ENCODE data around the gene MORN1.
"Not testable (repeated sequence)": the region's sequence is repeated elsewhere in the genome, so short reads cannot be mapped to it uniquely, and the experiment has no call there.

GRCh38 chr1:2327162-2327561 is 64.2 kb downstream of the MORN1 start:
- TF ChIP-seq CTCF, POLR2A (IDR thresholded peaks at IDR 0.05): not testable (repeated sequence)

Data from testis (tissue), 2 donors.